SH-SY5Y (cell line): ENCODE results near the gene KLHL28.

Experiments
- GATA2 ChIP-seq: IDR thresholded peaks from 2 replicates; pipeline ENCODE4 v1.6.1; 2011; ENCODE audit warnings: mild to moderate bottlenecking, low read depth, low read length
- GATA3 ChIP-seq: IDR thresholded peaks from 2 replicates; pipeline ENCODE4 v1.6.1; 2011; ENCODE audit warnings: low read depth, mild to moderate bottlenecking, low read length, moderate library complexity

DNA sequence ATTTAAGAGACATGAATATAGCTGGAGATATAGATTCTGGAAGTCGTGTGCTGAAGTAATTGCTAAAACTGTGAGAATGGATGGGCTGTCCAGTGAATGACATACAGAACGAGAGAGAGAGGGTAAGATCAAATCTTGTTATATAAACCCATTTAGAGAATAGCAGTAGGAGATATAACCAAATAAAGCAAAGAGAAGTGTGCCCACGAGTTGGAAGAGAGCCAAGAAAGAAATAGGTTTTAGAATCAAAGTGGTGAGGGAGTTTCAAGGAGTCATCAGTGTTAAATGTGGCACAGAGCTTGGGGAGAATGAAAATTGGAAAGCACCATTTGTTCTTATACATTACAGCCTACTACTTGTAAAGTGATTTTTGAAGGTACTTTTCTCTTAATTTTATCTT is 19.5 kb upstream of the KLHL28 start:
- TF ChIP-seq GATA3, result no peak
- TF ChIP-seq GATA2, result no peak
